Measurements from ENCODE around the gene COPS6. TPM values are rescaled to one million over a fixed set of nuclear protein-coding genes. Genes with fewer than 3 reads are reported as not detected.

The COPS6 gene
- total RNA-seq, 1 donor from 2014 or later: 79.3 TPM

DNA sequence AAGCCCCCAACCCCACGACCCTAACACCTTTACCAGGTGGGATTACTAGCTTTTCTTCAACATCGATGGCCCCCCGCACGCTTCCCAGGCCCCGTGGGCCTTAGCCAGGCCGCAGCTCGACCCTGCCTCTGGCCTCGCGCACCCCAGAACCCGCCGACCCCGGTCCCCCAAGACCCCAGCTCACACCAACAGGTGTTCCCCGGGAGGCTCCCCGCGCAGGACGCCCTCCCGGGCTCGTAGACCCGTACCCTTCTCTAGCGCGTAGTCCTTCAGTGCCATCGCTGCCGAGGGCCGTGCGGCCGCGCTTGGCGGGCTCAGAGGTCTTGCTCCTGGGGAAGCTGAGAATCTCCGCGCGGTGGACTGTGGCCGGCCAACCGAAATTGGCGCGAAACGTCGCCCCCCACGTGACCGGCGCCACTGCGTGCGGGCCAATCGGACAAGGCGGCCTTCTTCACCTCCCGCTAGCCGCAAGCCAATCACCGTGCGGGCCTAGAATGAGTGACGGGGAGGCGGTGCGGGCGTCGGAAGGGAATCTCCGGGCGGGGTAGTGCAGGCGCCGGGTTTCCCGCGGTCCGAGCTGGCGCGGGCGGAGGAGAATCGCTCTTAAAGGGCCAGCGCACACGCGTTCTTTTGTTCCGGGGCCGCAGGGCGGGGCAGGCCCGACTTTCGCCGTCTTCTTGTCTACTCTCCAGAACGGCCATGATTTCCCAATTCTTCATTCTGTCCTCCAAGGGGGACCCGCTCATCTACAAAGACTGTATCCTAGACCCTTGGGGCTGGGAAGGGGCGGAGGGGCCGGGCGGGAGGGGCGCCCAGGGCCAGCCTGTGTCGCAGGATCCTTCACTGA, 12.5 kb downstream of the COPS6 start, which contains the start of the genes AP4M1 and MCM7:
Gene AP4M1, plus strand, starts transcription at position 628 of the 847 bp plus-strand sequence. Its CDS starts 72 bp downstream, at position 700.
Gene MCM7, minus strand, starts transcription at position 382 of the 847 bp plus-strand sequence. Its CDS starts 103 bp downstream, at position 279.
- DNase-seq (ENCODE audit: low read depth in 2 of 2): peak; percentile 94 to 99

DNA sequence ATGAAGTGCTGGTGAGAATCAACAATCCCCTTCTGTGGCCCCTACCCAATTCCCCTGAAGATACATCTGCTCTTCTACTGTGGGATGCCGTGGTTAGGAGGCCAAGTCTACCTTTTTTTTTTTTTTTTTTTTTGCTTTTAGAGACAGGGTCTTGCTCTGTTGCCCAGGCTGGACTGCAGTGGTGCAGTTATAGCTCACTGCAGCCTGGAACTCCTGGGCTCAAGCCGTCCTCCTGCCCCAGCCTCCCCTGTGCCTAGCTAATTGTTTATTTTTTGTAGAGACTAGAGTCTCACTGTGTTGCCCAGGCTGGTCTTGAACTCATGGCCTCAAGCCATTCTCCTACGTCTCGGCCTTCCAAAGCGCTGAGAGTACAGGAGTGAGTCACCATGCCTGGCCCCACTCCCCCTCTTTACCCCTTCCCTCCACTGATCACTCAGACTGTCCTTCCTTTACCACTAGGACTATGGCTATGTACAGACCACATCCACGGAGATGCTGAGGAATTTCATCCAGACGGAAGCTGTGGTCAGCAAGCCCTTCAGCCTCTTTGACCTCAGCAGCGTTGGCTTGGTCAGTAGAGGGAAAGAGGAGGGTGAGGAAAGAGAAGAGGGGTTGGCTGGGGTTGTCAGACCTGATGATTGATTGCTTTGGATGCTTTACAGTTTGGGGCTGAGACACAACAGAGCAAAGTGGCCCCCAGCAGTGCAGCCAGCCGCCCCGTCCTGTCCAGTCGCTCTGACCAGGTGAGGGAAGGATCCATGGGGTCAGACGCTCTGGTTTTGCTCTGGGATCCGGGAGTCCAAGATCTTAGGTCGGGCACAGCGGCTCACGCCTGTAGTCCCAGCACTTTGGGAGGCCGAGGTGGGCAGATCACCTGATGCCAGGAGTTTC, 14.4 kb downstream of the COPS6 start:
- peak in 1 of 2 donors; percentile 57 for DNase-seq (ENCODE audit: low read depth in 2 of 2)

DNA sequence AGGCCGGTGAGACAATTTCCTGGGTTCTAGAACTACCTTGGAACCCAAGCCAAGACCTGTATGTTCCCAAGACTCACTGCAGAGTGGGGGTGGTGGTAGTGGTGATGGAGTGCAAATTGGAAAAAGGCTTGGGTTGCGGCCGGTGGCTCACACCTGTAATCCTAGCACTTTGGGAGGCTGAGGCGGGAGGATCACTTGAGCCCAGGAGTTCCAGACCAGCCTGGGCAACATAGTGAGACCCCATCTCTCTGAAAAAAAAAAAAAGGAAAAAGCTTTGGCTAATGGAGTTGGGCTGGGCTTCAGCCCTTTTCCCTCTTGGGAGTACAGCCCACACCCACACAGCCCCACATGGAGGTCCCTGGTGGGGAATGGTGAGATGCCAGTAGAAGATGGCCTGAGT, 16.8 kb downstream of the COPS6 start:
- DNase-seq (ENCODE audit: low read depth in 2 of 2): no peak

DNA sequence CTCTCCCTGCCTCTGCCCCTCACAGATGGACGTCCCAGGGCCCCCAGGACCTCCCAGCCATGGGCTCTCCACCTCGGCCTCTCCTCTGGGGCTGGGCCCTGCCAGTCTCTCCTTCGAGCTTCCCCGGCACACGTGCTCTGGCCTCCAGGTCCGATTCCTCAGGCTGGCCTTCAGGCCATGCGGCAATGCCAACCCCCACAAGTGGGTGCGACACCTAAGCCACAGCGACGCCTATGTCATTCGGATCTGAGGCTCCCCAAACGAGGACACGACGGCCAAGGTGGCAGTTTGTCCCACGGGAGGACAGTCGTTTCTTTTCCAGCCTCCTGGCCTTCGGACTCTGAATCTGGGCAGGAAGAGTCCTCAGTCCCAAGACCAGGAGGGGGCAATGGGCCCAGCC, 17.9 kb downstream of the COPS6 start:
- no peak for DNase-seq (ENCODE audit: low read depth in 2 of 2)

DNA sequence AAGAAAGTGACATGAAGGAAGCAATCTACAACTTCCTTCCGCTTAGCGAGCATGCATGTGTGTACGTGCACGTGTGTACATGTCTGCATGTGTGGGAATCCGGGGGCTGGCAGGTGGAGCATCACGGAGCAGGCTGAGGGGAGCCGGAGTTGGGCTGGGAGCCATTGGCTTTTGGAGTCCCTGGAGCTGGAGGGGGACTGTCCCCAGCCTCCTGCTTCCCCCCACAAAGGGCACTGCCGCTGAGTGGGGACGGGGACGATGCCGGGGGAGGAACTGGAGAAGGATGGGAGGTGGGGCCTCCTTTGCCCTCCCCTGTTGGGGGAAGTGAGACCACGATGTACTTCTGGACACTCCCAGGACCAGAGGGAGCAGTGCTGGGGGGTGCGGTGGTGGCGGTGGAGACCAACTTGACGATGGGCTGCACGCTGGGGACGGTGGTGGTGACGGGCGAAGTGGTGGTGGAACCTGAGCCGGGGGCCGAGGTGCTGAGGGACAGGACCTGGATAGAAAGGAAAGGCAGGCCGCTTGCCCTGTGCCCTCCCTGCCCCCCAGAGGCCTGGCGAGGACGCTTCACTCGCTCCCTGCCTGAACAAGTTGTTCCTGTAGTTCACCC, 18.5 kb downstream of the COPS6 start:
- DNase-seq (ENCODE audit: low read depth in 2 of 2): no peak

DNA sequence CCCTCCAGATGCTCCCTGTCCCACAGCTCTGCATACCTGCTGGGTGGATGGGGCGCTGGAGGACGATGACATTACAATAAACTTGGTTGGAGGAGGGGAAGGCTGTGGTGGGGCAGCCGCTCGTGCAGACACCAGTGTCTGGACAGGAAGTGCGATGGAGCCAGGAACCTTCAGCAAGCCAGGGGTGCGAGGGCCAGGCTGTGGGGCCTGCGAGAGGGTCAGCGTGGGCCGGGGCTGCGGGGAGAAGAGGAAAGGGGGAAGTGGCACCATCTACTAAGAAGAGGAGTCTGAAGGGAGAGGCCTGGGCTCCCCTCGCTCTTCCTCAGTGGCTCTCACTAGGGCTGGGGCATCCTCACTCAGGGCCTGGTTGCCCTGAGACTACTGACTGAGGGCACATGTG, 19.1 kb downstream of the COPS6 start:
- DNase-seq (ENCODE audit: low read depth in 2 of 2): no peak

DNA sequence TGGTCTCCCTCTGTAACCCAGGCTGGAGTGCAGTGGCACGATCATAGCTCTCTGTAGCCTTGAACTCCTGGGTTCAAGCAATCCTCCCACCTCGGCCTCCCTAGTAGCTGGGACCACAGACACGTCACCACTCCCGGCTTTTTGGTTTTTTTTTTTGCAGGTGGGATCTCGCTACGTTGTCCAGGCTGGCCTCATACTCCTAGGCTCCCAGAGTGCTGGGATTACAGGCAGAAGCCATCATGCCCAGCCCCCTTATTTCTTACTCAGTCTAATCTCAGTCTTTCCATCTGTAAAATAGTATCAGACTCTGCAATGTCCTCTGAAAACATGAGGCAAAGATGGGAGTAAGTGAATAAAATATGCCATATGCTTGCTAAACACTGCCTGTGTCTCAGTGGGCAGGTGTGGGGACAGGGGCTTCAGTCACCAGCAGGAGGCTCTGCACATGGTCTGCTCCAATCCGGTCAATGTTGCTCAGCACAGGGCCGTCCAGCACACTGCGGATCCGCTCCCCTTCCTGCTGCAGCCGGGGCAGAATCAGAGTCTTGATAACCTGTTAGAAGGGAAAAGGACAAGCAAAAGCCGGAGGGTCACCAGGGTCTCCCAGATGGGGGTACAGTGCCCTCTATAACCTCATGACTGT, 20.9 kb downstream of the COPS6 start:
- DNase-seq (ENCODE audit: low read depth in 2 of 2): no peak

DNA sequence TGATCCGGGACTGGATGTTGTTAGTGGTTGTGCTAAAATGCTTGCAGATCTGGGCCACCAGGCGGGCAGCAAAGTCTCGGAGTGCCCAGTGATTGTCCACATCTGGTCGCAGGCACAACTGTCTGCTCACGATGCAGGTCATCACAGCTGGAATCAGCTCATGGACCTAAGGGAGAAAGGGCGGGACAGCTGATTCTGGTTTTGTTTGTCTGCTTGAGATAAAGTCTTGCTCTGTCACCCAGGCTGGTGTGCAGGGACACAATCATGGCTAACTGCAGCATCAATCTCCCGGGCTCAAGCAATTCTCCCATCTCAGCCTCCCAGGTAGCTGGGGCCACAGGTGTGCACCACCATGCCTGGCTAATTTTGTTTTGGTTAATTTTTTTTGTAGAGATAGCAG, 22.4 kb downstream of the COPS6 start:
- DNase-seq (ENCODE audit: low read depth in 2 of 2): no peak

DNA sequence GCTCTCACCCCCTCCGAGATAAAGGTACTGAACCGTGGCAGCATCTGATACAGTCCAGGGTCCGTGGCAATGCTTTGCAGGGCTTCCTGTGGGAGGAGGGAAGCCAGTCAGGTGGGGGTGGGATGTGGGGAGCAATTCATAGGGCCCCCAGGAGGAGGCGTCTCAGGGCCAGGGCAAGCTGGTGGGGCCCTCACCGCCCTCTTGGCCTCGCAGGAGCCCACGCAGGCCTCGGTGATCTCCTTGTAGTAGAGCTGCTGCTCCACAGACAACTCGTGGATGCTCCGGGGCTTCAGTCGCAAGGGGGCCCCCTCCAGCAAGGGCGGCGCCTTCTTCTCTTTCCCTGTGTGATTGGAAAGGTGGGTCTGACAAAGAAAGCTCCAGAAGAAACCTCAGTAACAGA, 23.1 kb downstream of the COPS6 start:
- DNase-seq (ENCODE audit: low read depth in 2 of 2): no peak

DNA sequence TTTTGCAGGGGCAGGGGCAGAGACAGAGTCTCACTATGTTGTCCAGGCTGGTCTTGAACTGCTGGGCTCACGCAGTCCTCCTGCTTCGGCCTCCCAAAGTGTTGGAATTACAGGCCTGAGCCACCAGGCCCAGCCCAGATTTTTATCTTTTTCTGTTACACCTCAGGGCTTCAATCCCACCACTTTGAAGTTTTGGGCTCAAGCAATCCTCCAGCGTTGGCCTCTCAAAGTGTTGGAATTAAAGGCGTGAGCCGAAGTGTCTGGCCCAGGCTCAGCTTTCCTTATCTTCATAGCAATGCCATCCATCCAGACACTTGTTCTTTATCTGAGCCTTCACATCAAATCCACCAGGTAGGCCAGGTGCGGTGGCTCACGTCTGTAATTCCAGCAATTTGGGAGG, 26.3 kb downstream of the COPS6 start:
- DNase-seq (ENCODE audit: low read depth in 2 of 2): no peak

DNA sequence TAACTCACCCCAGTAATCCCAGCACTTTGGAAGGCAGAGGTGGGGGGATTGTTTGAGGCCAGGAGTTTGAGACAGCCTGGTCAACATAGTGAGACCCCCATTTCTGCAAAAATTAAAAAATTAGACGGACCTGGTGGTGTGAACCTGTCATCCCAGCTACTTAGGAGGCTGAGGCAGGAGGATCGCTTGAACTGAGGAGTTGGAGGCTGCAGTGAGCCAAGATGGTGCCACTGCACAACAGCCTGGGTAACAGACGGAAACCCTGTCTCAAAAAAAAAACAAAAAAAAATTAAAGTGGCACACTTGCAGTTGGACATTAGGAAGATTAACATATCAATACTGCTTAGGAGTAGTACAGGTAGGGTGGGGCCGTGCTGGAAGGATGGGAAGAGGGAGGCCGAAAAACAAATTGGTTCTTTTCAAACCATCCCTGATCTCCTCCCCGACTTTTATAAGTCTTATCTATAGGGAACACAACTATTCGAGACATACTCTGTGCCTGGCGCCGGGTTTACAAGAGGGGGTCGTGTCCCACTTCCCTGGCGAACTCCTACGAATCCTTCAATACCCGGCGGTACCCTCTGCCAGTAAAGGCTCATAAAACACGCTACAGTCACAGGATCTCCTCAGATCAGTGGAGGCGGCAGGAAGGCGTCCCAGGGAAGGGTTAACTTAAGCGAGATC, 29.8 kb downstream of the COPS6 start:
- no peak for DNase-seq (ENCODE audit: low read depth in 2 of 2)

DNA sequence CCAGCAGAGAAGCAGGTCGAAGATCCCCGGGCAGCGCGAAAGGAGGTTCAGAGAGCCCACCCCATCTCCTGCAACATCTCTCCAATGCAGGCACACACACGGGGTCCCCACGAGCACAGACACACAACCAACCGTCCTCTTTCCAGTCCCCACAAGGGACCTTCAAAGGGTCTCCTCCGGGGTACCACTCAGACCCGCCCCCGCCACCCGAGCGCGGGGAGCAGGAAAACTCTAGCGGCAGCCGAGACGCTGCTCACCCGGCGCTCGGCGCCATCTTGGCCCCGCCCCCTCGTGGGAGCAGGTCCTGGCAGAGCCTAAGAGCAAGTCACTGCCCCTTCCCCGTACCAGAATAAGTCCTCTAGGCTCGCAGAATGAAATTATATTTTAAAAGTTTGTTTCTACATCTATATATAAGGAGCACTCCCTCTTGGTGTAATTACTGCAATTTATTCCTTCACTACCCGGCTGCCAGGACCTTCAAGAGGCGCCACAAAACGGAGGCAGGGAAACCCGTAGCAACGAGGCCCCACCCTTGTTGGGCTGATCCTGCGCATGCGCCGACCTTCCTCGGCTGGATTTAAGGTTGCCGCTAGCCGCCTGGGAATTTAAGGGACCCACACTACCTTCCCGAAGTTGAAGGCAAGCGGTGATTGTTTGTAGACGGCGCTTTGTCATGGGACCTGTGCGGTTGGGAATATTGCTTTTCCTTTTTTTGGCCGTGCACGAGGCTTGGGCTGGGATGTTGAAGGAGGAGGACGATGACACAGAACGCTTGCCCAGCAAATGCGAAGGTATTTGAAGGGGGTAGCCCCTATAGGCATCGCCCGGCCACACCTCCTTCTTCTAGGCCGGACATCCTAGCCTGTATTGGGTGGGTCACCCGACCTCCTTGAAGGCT, 30.6 kb downstream of the COPS6 start, which contains the start of the genes CNPY4 and TAF6:
Gene CNPY4, plus strand, starts transcription at position 563 of the 898 bp plus-strand sequence. Its CDS starts 111 bp downstream, at position 674.
Gene TAF6, minus strand, starts transcription at position 287 of the 898 bp plus-strand sequence. CDS start 5,149 bp downstream, outside the sequence.
- DNase-seq (ENCODE audit: low read depth in 2 of 2): peak; percentile 90 to 96

DNA sequence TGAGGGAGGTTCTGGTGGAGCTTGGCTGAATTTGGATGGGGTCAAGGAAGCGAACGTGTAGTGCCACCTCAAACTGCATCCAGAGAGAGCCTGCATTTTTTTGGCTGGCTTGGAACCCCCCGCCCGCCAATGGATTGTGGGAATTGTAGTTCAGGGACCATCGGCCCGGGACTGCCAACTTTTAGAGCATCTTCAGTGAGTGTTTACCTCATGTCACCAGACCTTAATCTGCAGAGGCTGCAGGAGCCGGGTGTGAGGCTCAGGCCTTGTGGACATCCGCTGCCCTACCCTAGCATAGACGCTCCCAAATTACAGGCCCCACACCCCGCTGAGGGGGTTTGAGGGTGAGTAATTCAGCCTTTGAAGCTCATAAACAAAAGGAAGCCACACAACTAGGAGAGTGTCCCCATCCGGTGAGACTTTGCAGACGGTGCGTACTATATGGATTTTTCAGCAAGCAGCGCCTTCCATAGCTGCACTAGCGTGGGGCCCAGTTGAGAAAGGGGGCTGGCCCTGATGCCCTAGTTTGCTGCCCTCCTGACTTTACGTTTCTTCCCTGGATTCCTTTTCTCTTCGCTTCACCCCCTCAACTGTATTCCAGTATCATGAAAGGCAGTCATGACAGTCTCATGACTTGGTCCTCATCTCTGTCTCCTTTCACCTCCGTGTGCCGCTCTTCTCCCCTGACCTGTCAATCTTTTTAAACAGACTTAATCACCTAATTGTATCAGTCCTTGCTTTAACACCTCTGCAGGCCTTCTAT, 31.4 kb downstream of the COPS6 start:
- DNase-seq (ENCODE audit: low read depth in 2 of 2): no peak

DNA sequence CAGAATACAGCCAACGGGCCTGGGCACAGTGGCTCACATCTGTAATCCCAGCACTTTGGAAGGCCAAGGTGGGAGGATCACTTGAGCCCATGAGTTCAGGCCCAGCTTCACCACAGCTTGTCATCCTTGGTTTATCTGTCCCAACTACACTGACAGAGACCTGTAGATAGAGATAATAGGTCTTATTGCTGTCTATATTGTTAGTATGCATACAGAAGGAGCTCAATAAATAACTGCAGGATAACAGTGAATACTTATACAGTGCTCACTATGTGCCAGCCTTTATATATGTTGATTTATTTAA, 31.9 kb downstream of the COPS6 start:
- no peak for DNase-seq (ENCODE audit: low read depth in 2 of 2)

DNA sequence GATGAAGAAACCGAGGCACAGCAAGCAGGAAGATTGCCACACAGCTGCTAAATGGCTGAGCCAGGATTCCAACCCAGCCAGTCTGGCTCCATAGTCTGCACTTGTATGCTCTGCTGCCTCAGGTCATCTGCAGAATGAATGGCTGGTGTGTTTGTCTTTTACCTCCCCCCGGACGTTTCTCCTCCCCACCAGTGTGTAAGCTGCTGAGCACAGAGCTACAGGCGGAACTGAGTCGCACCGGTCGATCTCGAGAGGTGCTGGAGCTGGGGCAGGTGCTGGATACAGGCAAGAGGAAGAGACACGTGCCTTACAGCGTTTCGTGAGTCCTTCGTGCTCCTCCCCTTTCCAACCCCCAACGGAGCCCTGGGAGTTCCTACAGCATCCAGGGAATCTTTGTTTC, 33.3 kb downstream of the COPS6 start:
- no peak for DNase-seq (ENCODE audit: low read depth in 2 of 2)

DNA sequence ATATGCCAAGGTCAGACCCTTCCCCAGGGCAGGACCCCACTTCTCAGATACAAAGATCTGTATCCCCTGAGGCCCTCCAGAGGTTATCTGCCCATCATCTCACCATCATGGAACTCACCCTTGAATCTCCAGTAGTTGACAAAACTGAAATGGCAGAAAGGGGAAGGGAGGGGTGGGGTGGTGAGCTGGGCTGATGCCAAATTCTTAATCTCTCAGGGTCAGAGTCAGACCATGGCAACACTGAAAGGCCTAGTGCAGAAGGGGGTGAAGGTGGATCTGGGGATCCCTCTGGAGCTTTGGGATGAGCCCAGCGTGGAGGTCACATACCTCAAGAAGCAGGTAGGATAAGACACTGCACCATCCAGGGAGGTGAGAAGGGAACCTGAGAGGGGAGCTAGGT, 33.8 kb downstream of the COPS6 start:
- no peak for DNase-seq (ENCODE audit: low read depth in 2 of 2)

DNA sequence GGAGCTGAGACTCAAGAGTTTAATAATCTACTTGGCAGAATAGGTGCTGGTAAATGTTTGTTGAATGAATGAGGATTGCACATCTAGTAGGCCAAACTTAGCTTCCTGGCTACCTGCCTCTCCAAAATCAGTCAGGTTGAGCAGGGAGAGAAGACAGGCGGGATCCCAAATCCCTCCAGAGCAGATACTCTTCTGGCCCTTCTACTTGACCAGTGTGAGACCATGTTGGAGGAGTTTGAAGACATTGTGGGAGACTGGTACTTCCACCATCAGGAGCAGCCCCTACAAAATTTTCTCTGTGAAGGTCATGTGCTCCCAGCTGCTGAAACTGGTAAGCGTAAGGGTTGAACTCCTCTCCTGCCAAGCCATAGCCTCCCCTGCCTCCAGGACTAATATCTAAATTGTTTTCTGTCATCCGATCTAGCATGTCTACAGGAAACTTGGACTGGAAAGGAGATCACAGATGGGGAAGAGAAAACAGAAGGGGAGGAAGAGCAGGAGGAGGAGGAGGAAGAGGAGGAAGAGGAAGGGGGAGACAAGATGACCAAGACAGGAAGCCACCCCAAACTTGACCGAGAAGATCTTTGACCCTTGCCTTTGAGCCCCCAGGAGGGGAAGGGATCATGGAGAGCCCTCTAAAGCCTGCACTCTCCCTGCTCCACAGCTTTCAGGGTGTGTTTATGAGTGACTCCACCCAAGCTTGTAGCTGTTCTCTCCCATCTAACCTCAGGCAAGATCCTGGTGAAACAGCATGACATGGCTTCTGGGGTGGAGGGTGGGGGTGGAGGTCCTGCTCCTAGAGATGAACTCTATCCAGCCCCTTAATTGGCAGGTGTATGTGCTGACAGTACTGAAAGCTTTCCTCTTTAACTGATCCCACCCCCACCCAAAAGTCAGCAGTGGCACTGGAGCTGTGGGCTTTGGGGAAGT, 35.8 kb downstream of the COPS6 start:
- DNase-seq (ENCODE audit: low read depth in 2 of 2): no peak

Data from dermis microvascular lymphatic vessel endothelial cell (primary cell).